NK-92 treated with Interleukin-12 subunit alpha and Interleukin-12 subunit beta, amount 100 ng/mL, for 24 hours (cell line): ENCODE results near the gene HIPK3.
A peak's percentile ranks its signal among the peaks of the same experiment; 100 is the strongest.

Experiments used
- DNase-seq: peaks from one replicate; lab custom pipeline; 2025; lab: John Stamatoyannopoulos, UW

Gene HIPK3

GRCh38 chr11:33307984-33308383 lies 50.8 kb downstream of the HIPK3 start:
- DNase-seq: no peak

- no peak for DNase-seq
These were observed 51.9 kb downstream of the HIPK3 start for GRCh38 chr11:33309118-33309517.

- DNase-seq: no peak
These were observed 53.7 kb downstream of the HIPK3 start for GRCh38 chr11:33310720-33311500.

- DNase-seq: no peak
These were observed 54.5 kb downstream of the HIPK3 start for GRCh38 chr11:33311680-33312079.

- no peak for DNase-seq
These were observed 58.6 kb downstream of the HIPK3 start for GRCh38 chr11:33315822-33316221.

- no peak for DNase-seq
These were observed 60.5 kb downstream of the HIPK3 start for GRCh38 chr11:33317662-33318061.

- no peak for DNase-seq
These were observed 63.0 kb downstream of the HIPK3 start for GRCh38 chr11:33320016-33320813.

GRCh38 chr11:33320814-33321330 lies 63.7 kb downstream of the HIPK3 start:
- no peak for DNase-seq

- no peak for DNase-seq
These were observed 64.2 kb downstream of the HIPK3 start for GRCh38 chr11:33321422-33321821.

- no peak for DNase-seq
These were observed 66.2 kb downstream of the HIPK3 start for GRCh38 chr11:33323421-33323820.

GRCh38 chr11:33324302-33324985 lies 67.3 kb downstream of the HIPK3 start:
- no peak for DNase-seq

GRCh38 chr11:33325451-33325850 lies 68.3 kb downstream of the HIPK3 start:
- DNase-seq: no peak

GRCh38 chr11:33329705-33330329 lies 72.6 kb downstream of the HIPK3 start:
- peak; percentile 5 for DNase-seq

- no peak for DNase-seq
These were observed 76.6 kb downstream of the HIPK3 start for GRCh38 chr11:33333816-33334215.

GRCh38 chr11:33334627-33335026 lies 77.4 kb downstream of the HIPK3 start:
- no peak for DNase-seq

GRCh38 chr11:33339247-33339646 lies 82.1 kb downstream of the HIPK3 start:
- DNase-seq: no peak

- no peak for DNase-seq
These were observed 87.4 kb downstream of the HIPK3 start for GRCh38 chr11:33344611-33345010.

GRCh38 chr11:33347490-33348125 lies 90.4 kb downstream of the HIPK3 start:
- no peak for DNase-seq

GRCh38 chr11:33350287-33350686 lies 93.1 kb downstream of the HIPK3 start:
- DNase-seq: no peak

GRCh38 chr11:33358150-33358831 lies 101.1 kb downstream of the HIPK3 start:
- DNase-seq: no peak

GRCh38 chr11:33360642-33361041 lies 103.5 kb downstream of the HIPK3 start:
- no peak for DNase-seq
